ENCODE results near the gene APLN. TPM values are rescaled to one million over a fixed set of nuclear protein-coding genes. Genes with fewer than 3 reads are reported as not detected.

APLN gene
- total RNA-seq, 1 experiment from 2014 or later = 0.81 TPM

DNA sequence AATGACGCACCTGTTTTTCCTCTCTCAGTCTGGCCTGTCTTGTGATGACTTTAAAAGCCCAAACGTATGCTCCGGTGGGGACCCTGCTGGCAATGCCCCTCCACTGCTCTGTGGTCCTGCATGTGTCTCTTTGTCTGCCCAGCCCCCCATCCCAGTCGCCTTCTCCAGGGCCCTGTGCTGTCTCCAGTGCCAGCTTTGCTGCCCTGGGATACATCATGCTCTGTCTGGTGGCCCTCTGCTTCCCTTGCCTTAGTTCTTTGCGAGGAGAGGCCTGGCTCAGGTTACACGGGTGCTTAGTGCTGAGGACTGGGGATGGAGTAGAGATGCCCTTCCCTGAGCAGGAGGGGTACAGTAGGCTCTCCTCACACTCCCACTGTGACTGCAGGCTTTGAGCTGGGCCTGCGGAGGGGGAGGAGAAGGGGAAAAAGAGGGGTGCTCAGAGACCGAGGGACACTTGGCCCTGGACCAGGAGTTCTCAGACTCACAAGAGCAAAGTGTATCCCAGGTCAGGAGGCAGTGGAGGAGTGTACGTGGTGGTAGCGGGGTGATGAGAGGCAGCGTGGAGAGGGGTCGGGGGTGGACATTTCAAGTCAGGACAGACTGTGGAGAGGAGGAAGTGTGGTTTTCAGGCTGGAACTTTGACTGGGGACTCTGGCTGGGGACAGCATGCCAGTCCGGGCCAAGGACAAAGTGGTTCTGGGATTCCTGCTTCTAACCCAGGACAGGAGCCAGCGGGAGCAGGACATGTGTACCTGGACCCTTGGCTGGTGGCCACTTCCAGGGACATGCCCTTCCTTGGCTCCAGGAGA is 2.8 kb downstream of the APLN start:
- Histone ChIP-seq H3K27ac (no peak overlapping the region), H3K36me3 (no peaks in the 10 kb centered on the region), H3K4me3 (no peak overlapping the region), H3K4me1 (peaks cover 13% of the 10 kb centered on the region), H3K27me3 (no peaks in the 10 kb centered on the region), H3K9me3 (replicated peaks) (no peaks in the 10 kb centered on the region)
- DNase-seq = peak in 1 of 2 experiments; percentile 17

DNA sequence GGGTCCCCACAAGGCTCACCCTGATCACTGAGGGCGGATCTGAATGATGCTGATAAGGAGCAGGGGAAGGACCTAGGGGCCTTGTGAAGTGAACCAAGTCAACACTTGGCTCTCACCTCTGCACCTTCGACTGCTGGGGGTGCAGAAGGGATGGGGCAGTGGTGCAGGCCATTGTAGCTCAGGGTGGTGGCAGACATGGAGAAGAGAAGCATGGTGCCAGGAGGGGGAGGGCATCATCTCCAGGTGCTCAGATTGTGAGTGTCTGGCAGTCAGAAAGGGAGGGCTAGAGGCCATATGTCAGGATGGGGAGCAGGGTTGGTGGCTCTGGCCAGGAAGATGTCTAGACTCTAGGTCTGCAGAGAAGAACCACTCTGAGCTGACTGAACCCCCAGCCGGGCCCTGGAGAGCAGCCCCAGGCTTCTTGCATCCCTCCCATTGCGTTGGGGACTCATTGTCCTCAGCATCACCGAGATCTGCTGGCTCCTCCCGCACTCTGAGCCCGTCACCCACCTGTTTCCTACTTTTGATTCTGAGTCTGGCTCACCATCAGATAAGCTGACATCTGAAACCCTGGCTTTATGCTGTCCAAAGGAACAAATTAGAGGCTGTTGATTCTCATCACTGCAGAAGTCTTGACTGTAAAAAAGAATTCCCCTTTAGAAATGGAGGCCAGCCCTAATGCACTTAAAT is 3.8 kb downstream of the APLN start:
- Histone ChIP-seq H3K9me3 (replicated peaks) (no peaks in the 10 kb centered on the region), H3K4me1 (peaks cover 13% of the 10 kb centered on the region), H3K27me3 (no peaks in the 10 kb centered on the region), H3K36me3 (no peaks in the 10 kb centered on the region), H3K27ac (no peak overlapping the region), H3K4me3 (no peak overlapping the region)
- peak in 1 of 2 experiments; percentile 42 for DNase-seq

DNA sequence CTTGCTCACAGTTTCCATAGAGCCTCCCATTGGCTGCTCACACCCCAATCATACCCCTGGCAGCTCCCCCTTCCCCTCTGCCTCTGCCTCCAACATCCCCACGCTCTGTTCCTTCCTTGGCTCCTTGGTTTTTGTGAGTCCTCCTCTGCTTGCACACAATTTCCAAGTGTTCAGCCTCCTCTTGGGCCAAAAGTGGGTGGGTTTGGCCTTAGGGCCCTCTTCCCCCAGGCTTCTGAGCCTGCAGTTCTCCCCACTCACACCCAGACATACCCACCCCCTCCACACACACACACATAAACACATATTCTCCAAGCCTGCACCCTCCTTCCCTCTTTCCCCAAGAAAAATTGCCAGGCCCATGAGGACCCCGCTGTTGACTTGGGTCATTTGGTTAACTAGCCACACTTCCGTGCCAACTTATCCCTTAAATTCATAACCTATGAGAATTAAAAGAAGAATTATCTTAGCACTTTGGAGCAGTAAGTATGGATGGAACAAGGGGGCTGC is 4.5 kb downstream of the APLN start:
- no peak for DNase-seq
- peaks cover 13% of the 10 kb centered on the region for H3K4me1 ChIP-seq
- H3K27ac ChIP-seq = no peak overlapping the region
- no peaks in the 10 kb centered on the region for H3K9me3 ChIP-seq (replicated peaks)
- H3K27me3 ChIP-seq = no peaks in the 10 kb centered on the region
- H3K36me3 ChIP-seq = no peaks in the 10 kb centered on the region
- H3K4me3 ChIP-seq = no peak overlapping the region

DNA sequence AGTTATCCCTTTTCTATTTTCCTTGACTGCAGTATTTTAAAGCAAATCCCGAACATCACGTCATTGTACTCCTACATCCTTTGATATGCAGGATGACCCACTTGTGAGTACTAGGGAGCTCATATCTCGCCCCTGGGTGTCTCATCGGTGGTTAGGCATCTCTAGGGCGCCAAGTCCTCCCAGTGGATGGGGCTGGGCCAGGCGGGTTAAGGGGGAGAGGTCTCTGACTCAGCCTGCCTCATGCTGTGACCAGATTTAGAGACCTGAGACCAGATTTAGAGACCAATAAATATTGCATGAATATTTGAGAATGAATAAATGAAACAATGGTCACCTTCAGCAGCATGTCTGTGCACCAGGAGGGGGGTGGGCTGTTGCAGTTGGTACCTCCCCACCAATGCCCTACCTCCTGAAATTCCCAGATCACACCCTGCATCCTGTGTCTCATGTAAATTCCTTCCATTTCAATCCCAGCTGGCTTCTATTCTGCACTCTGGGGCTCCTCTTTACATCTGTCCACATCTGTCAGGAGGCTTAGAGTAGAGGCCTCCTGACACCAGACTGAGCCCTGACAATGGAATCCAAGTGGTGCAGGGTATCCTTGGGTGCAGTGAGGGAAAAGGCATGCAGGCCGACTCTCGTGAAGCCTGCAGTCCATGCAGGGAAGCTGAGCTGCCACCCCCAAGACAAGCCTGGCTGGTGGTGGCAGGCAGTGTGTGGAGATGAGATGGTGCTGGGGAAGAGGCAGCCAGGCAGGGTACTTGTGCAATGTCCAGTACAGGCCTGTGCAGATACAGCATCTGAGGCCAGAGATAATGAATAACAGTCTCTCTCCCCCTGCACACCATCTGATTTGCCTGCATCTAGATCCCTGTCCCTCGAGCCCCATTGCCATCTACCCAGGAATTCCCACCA is 5.2 kb downstream of the APLN start:
- Histone ChIP-seq H3K27me3 (no peaks in the 10 kb centered on the region), H3K27ac (no peak overlapping the region), H3K36me3 (no peaks in the 10 kb centered on the region), H3K9me3 (replicated peaks) (no peaks in the 10 kb centered on the region), H3K4me3 (no peak overlapping the region), H3K4me1 (peaks cover 13% of the 10 kb centered on the region)
- peak in 1 of 2 experiments; percentile 45 for DNase-seq

DNA sequence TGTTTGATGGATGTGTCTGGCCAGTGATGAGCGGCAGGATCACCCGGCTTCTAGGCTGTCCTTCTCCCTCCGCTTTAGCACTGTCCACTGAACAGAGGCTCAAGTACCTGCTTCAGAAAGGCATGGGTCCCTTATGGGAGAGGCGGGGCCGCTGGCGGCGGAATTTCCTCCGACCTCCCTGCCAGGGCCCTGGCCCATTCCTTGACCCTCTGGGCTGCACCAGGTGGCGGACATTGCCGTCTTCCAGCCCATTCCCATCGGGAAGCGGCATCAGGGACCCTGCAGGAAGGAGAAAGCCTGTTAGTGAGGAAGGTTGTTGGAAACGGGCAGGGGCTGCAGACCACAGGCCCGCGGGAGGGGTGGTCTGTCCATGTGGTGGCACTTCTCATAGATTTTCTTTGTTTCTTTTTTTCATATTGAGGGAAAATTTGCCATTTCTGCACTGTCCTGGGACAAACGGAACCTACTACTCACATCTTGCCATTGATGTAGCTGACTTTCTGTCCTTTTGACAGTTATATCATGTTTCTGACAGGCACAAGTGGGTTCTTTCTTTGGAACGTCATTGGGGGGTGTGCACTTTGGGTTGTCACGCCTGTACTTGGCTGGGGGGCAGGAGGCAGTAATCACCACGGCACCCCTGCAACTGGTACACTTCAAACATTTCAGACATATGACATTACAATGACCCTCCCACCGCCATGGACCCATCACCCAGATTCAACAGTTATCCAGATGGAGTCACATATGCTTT is 6.1 kb downstream of the APLN start:
- H3K36me3 ChIP-seq = no peaks in the 10 kb centered on the region
- no peaks in the 10 kb centered on the region for H3K27me3 ChIP-seq
- peaks cover 12% of the 10 kb centered on the region for H3K4me1 ChIP-seq

DNA sequence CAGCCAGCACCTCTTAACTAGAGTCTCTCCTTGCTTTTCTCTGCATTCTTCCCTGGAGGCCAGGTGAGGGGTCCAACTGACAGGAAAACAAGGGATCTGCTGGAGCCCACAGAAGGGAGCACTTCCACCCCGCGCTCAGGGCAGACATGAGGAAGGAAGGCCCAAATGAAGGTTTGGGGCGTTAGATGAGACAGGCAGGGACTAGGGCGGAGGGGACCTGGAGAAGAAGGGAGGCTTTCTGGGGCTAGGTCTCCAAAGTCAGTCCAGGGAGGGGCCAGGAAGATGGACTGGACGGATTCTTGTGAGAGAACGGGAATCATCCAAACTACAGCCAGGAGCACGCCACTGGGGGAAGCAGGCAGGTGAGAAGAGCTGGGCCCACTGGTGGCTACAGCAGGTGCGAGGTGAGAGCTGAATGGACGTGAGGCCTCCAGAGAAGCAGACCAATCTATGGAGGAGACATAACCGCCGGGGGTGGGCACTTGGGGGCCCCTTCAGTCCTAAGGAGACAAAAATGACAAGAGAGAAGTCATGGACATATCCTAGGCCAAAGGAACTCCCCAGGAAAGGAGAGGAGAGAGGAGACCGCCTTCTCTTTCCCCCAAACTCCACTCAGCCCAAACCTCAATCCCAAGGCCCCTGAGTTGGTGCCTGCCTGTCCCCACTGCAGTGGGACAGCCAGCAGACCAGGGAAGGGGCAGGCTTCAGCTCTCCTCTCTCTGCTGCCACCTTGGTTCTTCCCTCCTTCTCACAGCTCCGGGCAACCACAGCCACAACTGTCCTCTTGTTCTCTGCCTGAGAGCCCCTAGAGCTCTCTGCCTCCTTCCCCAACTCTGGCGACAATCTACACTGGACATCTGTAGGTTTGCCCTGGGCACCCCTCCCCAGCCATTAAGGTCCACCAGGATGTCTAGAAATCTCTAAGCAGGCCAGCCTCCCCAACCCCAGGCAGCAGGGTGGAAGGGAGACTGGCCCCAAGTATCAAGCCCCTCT is 7.0 kb downstream of the APLN start:
- Histone ChIP-seq H3K36me3 (no peaks in the 10 kb centered on the region), H3K9me3 (replicated peaks) (no peaks in the 10 kb centered on the region), H3K4me1 (peaks cover 16% of the 10 kb centered on the region), H3K27ac (no peak overlapping the region), H3K27me3 (no peaks in the 10 kb centered on the region), H3K4me3 (no peak overlapping the region)
- DNase-seq = no peak

More for the DNA sequence above, 6.1 kb downstream of the APLN start:
- Histone ChIP-seq H3K27ac (no peak overlapping the region), H3K4me3 (no peak overlapping the region), H3K9me3 (replicated peaks) (no peaks in the 10 kb centered on the region)
- no peak for DNase-seq

DNA sequence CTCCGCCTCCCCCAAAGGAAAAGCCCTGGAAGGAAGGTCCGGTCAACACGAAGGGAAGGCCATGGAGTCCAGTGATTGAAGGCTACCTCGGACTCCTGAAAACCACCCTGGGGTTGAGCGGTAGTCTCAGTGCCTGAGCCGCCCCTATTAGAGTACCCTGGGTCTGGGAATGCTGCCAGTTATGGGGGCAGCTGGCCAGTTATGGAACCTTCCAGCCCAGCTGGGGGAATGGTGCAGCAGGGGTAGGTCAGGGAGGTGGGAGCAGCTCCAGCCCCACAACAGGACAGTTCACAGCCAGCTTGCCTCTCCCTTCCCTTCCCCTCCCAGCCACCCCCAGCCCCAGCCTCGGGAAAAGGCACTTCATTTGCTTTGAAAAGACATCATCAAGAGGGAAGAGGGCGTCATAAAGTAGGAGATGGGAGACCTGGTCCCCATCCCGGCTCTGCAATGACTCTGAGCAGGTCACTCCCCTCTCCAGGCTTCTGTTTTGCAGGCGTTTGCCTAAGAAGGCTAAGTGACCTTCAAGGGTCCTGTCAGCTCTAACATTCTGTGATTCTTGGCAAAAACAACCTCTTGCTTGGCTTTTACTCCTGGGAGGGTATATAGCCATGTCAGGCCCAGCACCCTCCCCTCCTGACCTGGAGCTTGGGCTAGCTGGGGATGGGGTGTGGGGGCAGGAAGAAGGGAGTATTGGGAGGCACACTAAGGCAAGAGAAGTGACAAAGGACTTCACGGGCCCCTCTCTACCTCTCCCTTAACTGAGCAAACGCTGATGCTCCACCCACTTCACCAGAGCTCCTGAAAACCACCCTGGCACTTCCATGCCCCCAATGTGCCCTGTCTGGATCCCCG is 8.0 kb downstream of the APLN start:
- Histone ChIP-seq H3K9me3 (replicated peaks) (no peaks in the 10 kb centered on the region), H3K27ac (no peak overlapping the region), H3K27me3 (no peaks in the 10 kb centered on the region), H3K4me1 (peaks cover 20% of the 10 kb centered on the region), H3K36me3 (no peaks in the 10 kb centered on the region), H3K4me3 (no peak overlapping the region)
- DNase-seq = peak in 1 of 2 experiments; percentile 17

DNA sequence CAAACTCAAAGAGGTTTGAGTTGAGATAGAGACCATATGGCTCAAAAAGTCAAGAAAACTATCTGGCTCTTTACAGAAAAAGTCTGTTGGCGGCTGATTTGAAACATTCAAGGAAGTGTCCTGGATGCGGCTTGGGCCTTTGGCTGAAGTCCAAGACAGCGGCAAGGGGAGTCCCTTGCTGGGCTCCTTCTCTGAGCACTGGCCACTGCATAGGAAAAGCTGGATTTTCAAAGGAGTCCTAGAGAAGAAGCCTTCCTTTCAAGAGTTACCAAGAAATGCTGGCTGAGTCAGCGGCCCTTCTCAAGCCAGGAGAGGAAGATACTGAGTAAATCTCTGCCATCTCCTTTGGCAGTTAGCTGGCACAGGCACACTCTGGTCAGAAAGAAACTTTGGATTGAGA is 12.1 kb downstream of the APLN start:
- no peak overlapping the region for H3K4me3 ChIP-seq
- no peaks in the 10 kb centered on the region for H3K9me3 ChIP-seq (replicated peaks)
- H3K27ac ChIP-seq = no peak overlapping the region
- peak; percentile 29 to 52 for DNase-seq
- H3K27me3 ChIP-seq = no peaks in the 10 kb centered on the region
- peaks cover 13% of the 10 kb centered on the region for H3K4me1 ChIP-seq
- H3K36me3 ChIP-seq = no peaks in the 10 kb centered on the region

DNA sequence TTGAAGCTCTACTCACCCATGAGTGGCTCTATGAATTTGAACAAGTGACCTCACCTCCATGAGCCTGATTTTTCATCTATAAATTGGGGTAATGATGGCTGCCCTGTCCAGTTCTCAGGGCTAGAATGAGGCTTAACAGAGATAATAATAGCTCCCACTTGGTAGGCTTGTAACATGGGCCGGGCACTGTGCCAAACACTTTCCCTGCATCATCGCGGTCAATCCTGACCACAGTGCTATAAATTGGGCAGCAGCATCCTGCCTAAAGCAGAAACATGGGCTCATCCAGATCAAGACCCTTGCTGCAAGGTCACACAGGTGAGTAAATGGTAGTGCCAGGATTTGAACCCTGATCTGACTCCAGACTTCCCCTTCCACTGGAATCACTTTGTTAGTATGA is 12.8 kb downstream of the APLN start:
- no peaks in the 10 kb centered on the region for H3K27me3 ChIP-seq
- no peaks in the 10 kb centered on the region for H3K9me3 ChIP-seq (replicated peaks)
- no peak overlapping the region for H3K4me3 ChIP-seq
- DNase-seq = peak; percentile 51 to 72
- no peaks in the 10 kb centered on the region for H3K36me3 ChIP-seq
- peaks cover 13% of the 10 kb centered on the region for H3K4me1 ChIP-seq
- H3K27ac ChIP-seq = no peak overlapping the region

DNA sequence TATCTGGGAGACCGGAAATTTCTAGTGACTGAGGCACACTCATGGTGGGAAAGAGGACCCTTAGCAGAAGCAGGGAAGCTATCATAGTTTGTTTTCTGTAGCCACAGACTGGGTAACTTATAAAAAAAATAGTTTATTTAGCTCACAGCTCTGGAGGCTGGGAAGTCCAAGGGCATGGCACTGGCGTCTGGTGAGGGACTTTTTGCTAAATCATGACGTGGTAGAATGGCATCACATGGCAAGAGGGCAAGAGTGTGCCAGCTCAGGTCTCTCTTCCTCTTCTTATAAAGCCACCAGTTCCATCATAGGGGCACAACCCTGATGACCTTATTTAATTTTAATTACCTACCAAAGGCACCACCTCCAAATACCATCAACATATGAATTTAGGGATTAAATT is 13.3 kb downstream of the APLN start:
- Histone ChIP-seq H3K27ac (no peak overlapping the region), H3K9me3 (replicated peaks) (no peaks in the 10 kb centered on the region), H3K27me3 (no peaks in the 10 kb centered on the region), H3K4me1 (peaks cover 13% of the 10 kb centered on the region), H3K36me3 (no peaks in the 10 kb centered on the region), H3K4me3 (no peak overlapping the region)
- DNase-seq = no peak

DNA sequence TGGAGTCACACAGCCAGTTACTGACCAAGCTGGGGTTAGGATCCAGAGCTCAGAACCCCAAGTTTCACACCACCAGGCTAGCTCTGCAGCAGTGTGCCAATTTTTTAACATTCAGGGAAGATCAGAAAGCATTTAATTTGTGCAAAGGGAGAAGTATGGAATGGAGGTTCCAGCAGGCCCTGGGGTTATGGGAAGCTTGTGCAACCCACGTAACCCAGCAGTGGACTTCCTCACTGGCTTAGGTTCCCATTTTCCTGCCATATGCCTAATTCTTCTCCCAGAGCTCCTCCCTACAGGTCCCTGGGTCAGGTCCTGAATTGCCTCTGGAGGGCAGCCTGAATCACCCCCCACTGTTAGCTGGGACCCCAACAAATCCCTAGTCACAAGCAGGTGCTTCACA is 14.0 kb downstream of the APLN start:
- Histone ChIP-seq H3K4me1 (peaks cover 13% of the 10 kb centered on the region), H3K27ac (no peak overlapping the region), H3K27me3 (no peaks in the 10 kb centered on the region), H3K9me3 (replicated peaks) (no peaks in the 10 kb centered on the region), H3K36me3 (no peaks in the 10 kb centered on the region), H3K4me3 (no peak overlapping the region)
- DNase-seq = no peak

DNA sequence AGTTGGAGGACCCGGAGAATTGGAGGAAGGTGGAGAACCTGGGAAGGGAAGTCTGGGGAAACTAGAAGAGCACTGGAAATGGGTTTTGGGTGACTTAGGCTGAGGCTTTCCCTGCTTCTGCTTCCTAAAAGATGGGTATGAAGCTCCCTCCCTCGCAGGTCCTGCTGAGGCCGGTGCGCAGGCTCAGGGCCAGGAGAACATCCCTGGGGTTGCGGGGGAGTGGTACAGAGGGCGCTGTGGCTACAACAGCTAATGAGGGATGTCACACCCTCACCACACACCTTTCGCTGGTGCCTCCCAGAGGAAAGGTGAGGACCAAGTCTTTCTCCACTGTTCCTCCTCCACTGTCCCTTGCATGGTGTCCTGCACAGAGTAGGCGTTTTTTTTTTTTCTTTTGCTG is 15.8 kb downstream of the APLN start:
- Histone ChIP-seq H3K4me3 (no peak overlapping the region), H3K27ac (no peak overlapping the region), H3K36me3 (no peaks in the 10 kb centered on the region), H3K4me1 (peaks cover 13% of the 10 kb centered on the region), H3K27me3 (no peaks in the 10 kb centered on the region), H3K9me3 (replicated peaks) (no peaks in the 10 kb centered on the region)
- no peak for DNase-seq
